GM21619 (cell line): ENCODE results near the gene KIF5A.
"Not testable (repeated sequence)": the region's sequence is repeated elsewhere in the genome, so short reads cannot be mapped to it uniquely, and the experiment has no call there.

Experiments used
- ATAC-seq: cut with Tn5 transposase; IDR thresholded peaks from one replicate; pipeline ENCODE4 v1.9.1; 2021; ENCODE audit not compliant: unreplicated experiment

KIF5A gene

DNA sequence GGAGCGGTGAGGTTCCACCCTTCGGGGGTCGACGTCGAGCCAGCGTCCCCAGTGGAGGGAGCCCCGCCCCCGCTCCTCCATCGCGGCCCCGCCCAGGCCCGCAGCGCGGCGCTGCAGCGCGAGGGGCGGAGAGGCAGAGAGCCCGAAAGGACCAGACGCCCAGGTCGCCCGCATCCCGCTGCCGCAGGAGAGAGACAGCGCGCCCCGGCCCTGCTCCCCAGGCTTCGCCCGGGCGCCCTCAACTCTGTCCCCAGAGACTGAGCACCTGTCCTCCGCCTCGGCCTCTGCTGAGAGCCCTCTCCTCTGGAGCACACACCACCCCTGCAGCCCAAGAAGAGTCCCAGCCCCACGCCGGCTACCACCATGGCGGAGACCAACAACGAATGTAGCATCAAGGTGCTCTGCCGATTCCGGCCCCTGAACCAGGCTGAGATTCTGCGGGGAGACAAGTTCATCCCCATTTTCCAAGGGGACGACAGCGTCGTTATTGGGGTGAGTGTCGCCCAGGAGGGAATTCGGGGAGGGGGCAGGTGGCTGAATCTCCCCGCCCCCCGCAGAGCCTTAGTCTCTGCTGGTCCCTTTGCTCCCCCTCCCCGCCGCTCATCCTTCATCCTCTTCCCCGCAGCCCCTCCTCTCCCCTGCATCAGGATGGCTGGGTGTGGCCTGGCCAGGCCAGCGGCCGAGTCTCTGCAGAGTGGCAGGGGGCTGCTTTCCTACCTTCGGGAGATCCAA, at the start of gene KIF5A:
Gene KIF5A, plus strand, starts transcription at position 136 of the 732 bp plus-strand sequence. Its CDS starts 228 bp downstream, at position 364.
- ATAC-seq: no peak

DNA sequence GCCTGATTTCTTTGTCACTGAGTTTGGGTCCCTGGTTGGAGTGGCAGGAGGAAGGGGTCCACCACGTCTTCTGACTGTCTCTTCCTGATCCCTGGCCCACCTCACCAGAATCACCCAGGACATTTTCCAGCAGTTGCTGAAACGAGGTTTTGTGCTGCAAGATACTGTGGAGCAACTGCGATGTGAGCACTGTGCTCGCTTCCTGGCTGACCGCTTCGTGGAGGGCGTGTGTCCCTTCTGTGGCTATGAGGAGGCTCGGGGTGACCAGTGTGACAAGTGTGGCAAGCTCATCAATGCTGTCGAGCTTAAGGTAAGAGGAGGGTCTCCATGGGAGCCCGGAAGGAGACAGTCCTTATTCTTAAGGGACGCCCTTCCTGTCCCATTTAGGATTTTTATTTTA, 49.6 kb upstream of the KIF5A start:
- ATAC-seq: no peak

DNA sequence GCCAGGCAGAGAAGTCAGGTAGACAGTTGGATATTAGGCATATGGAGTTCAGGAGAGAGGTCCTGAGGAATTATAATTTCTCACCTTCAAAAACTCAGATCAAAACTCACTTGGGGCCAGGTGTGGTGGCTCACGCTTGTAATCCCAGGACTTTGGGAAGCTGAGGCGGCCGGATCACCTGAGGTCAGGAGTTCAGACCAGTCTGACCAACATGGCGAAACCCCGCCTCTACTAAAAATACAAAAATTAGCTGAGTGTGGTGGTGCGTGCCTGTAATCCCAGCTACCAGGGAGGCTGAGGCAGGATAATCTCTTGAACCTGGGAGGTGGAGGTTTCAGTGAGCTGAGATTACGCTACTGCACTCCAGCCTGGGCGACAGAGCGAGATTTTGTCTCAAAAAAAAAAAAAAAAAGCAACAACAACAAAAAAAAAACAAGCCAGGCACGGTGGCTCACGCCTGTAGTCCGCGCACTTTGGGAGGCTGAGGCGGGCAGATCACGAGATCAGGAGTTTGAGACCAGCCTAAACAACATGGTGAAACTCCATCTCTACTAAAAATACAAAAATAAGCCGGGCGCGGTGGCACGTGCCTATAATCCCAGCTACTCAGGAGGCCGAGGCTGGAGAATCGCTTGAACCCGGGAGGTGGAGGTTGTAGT, 47.4 kb upstream of the KIF5A start:
- ATAC-seq: not testable (repeated sequence)

DNA sequence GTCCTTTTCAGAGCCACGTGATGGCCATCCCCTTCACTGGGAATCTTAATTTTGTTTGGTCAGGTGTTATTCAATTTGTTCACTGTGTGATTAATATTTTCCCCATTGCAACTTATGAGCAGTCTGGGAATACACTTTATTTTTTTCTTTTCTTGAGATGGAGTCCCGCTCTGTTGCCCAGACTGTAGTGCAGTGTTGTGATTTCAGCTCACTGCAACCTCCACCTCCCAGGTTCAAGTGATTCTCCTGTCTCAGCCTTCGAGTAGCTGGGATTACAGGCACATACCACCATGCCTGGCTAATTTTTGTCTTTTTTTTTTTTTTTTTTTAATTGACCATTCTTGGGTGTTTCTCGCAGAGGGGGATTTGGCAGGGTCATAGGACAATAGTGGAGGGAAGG, 43.3 kb upstream of the KIF5A start:
- not testable (repeated sequence) for ATAC-seq

DNA sequence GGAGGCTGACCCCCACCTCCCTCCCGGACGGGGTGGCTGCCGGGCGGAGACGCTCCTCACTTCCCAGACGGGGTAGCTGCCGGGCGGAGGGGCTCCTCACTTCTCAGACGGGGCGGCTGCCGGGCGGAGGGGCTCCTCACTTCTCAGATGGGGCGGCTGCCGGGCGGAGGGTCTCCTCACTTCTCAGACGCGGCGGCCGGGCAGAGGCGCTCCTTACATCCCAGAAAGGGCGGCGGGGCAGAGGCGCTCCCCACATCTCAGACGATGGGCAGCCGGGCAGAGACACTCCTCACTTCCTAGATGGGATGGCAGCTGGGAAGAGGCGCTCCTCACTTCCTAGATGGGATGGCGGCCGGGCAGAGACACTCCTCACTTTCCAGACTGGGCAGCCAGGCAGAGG, 42.0 kb upstream of the KIF5A start:
- ATAC-seq: not testable (repeated sequence)

DNA sequence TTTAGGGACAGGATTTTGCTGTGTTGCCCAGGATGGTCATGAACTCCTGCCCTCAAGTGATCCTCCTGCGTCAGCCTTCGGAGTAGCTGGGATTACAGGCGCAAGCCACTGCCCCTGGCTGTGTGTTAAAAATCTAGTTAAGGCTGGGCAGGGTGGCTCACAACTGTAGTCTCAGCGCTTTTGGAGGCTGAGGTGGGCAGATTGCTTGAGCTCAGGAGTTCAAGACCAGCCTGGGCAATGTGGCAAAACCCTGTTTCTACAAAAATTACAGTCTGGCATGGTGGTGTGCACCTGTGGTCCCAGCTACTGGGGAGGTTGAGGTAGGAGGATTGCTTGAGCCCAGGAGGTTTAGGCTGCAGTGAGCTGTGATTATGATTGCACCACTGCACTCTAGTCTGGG, 38.7 kb upstream of the KIF5A start:
- no peak for ATAC-seq

DNA sequence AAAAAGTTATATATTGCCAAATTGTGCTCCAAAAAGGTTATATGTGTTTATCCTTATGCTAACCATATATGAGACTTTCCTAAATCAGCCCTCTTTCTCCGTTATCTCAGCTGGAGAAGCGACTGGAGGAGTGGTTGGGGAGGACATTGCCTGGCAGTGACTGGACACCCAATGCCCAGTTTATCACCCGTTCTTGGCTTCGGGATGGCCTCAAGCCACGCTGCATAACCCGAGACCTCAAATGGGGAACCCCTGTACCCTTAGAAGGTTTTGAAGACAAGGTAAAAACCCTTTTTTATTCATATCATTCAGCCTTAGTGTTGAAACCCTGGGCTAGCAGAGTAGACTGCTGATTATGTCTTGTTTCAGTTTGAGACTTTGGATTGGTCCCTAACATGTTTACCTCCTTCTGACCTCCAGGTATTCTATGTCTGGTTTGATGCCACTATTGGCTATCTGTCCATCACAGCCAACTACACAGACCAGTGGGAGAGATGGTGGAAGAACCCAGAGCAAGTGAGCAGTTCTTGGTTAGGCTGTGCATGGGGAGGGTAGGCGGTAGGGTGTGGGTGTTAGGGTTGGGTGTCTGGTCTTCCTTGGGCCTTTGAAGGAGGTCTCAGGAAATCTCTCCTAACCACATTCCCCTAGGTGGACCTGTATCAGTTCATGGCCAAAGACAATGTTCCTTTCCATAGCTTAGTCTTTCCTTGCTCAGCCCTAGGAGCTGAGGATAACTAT, 38.1 kb upstream of the KIF5A start:
- no peak for ATAC-seq

DNA sequence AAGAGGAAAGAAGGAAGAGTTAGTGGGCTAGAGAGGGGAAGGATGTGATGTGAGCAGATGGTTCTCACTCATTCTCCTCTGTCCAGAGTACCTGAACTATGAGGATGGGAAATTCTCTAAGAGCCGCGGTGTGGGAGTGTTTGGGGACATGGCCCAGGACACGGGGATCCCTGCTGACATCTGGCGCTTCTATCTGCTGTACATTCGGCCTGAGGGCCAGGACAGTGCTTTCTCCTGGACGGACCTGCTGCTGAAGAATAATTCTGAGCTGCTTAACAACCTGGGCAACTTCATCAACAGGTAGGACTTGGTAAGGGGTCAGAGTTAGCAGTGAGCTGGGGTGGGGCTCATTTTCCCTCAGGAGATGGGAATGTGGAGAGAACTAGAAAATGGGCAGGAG, 37.2 kb upstream of the KIF5A start:
- no peak for ATAC-seq

DNA sequence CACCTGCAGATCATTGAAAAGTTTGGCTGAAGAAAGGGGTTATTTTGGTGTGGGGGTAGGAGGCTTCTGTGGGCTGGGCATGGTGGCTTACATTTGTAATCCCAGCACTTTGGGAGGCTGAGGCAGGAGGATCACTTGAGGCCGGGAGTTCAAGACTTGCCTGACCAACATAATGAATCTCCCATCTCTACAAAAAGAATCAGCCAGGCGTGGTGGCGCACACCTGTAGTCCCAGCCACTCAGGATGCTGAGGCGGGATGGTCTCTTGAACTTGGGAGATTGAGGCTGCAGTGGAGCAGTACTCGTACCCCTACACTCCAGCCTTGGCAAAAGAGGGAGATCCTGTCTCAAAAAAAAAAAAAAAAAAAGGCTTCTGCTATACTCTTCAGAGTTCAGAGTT, 36.6 kb upstream of the KIF5A start:
- ATAC-seq: no peak

DNA sequence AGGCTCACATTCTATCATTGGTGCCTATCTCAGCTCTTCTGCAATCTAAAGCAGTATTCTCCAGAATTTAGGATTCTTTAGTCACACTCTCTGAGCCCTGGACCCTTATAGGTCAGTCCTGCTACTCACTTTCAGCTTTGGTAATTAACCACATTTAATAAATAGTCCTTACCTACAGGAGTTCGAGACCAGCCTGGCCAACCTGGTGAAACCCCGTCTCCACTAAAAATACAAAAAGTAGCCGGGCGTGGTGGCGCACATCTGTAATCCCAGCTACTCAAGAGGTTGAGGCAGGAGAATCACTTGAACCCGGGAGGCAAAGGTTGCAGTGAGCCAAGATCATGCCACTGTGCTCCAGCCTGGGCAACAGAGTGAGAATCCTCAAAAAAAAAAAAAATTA, 36.2 kb upstream of the KIF5A start:
- ATAC-seq: not testable (repeated sequence)

DNA sequence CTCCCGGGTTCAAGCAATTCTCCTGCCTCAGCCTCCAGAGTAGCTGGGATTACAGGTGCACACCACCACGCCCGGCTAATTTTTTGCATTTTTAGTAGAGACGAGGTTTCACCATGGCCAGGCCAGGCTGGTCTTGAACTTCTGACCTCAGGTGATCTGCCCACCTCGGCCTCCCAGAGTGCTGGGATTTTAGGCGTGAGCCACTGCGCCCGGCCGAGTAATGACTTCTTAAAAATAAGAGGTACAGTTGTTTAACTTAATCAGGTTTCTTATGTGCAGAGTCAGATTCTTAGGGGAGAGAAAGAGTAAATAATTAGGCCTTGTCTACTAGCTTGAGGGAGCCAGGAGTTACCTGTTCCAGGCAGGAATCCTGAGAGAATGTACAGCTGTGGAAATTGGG, 35.6 kb upstream of the KIF5A start:
- not testable (repeated sequence) for ATAC-seq

DNA sequence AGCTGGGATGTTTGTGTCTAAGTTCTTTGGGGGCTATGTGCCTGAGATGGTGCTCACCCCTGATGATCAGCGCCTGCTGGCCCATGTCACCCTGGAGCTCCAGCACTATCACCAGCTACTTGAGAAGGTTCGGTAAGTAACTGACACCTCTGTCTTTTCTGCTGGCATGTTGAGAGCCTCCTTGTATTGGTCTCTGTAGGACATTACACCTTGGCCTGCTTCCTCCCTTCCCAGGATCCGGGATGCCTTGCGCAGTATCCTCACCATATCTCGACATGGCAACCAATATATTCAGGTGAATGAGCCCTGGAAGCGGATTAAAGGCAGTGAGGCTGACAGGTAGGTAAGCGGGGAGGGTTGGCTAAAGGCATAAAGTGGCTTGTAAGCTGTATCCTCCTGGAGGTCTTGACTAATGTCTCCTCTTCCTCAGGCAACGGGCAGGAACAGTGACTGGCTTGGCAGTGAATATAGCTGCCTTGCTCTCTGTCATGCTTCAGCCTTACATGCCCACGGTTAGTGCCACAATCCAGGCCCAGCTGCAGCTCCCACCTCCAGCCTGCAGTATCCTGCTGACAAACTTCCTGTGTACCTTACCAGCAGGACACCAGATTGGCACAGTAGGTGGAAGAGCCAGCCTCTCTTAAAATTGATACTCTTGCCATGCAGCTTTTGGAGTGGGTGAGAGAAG, 35.0 kb upstream of the KIF5A start:
- ATAC-seq: no peak

DNA sequence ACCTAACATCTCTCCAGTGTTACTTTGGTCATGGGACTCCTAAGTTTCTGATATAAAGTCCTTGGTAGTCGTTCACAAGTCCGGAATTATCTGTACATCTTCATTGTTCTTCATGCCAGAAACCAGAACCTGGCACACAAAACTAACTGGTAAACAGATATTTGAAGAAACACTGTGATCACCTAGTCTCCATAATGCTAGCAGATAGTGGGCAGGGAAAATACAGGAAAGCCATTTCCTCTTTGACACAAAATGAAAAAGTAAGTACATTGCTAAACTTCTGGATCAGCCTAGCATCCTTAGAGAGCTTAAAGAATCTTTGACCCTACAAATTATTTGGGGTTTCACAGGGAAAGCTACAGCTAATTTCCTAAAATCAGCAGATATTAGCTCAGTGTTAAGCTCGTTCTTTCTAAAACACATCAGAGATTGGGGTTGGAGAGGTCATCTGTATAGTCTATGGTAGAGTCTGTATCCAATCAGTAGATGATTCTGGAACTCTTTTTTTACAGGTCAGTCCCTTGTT, 34.4 kb upstream of the KIF5A start:
- no peak for ATAC-seq

DNA sequence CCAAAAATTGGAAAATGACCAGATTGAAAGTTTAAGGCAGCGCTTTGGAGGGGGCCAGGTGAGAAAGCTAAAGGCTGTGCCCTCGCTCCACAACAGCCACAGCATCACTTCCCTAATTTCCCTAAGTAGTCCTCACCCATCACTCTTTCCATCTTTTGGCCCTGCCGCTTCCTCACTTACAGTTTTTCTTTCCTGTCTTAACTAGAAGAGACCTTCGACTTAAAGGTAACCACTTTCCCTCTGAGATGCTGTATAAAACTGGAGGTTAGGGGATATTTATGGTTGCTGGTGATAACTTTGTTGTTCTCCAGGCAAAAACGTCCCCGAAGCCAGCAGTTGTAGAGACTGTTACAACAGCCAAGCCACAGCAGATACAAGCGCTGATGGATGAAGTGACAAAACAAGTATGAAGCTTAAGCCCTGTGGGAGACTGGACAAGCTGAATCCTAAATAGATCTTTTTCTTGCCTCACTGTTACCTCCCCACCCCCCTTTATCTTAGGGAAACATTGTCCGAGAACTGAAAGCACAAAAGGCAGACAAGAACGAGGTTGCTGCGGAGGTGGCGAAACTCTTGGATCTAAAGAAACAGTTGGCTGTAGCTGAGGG, 33.8 kb upstream of the KIF5A start:
- ATAC-seq: no peak

DNA sequence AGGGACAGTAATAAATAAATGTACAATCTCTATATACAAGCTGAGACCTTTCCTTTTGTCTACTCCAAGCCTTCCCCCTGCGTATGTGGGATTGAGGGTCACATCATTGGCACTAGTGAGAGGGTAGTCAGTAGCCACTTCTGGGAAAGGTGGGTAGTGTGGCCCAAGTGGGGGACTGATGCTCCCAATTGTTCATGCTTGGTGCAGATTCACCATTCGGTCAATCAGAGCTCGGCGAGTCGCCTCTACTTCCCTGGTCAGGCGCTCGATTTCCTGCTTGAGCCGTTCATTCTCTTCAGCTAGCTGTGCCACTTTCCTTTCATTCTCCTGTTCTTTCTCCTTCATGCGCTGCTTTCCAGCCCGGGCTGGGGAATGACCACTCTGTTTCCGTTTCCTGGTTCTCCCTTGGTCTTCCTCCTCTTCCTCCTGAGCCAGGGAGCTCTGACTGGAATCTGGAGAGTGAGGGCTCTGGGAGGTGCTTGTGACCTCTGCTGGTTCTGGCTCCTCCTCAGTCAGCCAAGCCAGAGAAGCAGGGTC, 33.2 kb upstream of the KIF5A start:
- ATAC-seq: no peak

DNA sequence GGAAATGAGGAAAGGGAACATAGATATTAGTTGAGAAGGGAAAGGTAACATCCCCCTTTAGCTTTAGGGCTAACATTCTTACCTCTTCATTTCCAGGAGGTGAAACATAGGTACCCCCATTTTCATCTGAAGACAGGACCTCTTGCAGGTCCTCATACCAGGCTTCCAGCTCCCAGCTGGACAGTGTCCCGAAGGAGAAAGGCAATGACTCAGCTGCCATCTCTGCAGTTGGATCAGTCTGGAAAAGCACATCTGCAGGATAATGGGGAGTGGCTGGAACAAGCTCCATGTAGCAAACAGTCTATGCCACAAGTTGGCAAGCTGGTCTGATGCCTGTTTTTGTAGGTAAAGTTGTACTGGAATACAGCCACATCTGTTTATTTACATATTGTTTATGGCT, 32.7 kb upstream of the KIF5A start:
- ATAC-seq: no peak

DNA sequence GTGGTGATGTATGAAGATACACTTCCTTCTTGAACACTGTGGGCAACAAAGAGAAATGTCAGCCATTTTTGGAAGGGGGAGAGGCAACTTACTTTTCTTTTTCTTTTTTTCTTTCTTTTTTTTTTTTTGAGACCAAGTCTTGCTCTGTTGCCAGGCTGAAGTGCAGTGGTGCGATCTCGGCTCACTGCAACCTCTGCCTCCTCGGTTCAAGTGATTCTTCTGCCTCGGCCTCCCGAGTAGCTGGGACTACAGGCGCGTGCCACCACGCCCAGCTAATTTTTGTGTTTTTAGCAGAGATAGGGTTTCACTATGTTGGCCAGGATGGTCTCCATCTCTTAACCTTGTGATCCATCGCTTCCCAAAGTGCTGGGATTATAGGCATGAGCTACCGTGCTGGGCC, 32.1 kb upstream of the KIF5A start:
- not testable (repeated sequence) for ATAC-seq

DNA sequence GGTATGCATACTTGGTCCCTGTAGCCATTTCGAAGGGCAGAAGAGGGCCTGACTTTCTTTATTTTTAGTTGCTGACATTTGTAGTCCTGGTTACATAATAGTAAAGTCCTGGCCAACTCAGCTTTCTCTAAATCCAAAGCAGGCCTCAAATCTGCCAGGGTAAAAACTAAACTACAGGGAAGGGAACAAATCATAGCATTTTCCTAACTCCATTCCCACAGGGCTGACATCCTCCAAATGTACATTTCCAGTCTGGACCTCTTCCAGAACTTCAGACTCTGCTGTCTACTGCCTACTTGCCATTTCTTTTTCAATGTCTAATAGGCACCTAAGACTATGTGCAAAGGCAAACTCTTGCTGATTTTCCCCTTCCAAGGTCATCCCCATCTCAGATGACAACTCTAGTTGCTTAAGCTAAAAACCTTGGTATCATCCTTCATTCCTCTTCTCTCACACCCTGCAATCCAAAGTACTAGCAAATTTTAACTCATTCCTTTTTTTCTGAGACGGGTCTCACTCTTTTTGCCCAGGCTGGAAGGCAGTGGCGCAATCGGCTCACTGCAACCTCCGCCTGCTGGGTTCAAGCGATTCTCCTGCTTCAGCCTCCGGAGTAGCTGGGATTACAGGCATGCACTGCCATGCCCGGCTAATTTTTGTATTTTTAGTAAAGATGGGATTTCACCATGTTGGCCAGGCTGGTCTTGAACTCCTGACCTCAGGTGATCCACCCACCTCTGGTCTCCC, 31.5 kb upstream of the KIF5A start:
- no peak for ATAC-seq

DNA sequence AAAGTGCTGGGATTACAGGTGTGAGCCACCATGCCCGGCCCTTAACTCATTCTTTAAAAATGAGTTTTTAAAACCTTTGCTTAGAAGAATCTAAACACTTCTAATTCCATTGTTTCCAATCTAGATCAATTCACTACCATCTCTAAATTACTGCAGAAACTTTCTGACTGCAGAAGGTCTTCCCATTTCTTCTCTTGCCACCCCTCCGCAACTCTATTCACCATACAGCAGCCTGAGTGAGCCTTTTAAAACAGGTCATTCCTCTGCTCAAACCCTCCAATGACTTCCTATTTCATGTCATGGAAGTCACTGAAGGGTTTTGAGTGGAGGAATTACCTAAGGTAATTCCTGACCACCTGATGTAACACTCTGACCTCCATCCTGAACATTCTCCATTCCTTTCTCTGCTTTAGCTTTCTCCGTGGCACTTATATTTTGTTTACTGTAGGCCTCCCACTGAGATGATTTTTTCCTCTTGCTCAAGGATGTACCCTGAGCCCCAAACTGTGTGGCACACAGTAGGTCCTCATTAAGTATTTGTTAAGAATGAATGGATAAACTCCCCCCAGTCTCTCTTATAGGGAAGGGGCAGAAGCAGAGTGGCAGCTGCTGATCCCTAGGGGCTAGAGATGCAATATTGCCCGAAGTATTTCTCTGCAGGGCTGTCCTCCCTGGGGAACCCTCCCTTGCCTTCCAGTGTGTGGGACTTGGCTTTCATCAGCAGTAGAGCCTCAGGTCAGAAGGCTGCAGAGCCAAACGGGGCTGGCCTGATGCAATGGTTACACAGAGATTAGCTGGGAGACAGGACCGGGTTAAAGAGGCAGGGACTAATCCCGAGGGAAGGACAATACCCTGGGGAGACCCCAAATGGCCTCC, 30.7 kb upstream of the KIF5A start:
- ATAC-seq: no peak
